ENCODE measurements around the gene VAPA. TPM values are rescaled to one million over a fixed set of nuclear protein-coding genes. Genes with fewer than 3 reads are reported as not detected.

The VAPA gene
- total and polyA plus RNA-seq, 7 donors = 181 to 336 (median 263) TPM

DNA sequence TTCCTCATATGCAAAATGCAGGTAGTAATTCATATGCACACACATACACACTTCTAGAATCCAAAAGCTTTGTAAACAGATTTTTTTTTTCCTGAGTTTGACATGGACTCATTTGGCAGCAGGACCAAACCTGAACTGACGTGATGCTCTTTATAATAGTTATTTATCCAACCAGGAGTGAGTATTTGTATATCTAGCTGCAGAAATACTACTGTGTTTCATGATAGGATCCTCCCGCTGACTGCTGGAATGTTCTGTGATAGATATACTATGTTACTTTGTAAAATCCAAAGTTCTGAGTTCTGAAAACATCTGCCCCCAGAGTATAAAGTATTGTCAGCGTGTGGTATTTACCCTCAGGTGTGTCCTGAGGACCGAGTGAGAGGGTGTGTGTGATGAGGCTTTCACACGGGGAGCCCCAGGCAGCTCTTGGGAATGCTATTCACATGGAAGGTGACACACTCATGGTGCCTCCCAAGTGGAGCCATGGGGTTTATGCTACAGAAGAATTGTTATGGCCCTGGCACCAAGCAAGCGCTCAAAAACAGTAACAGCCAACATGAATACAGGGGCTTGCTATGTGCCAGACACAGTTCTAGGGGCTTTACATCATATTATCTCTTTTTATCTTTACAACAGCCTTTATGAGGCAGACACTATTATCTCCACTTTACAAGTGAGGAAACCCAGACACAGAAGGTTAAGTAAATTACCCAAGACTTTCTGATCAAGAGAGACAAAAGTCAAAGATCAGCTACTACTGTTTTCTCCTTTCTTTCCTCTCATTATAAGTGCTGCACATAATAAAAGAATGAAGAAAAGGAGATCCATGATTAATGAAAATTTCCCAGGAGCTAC, 44.7 kb upstream of the VAPA start:
- WGBS, 2 donors = 23 to 53% methylated on average over 6 of the region's 6 CpGs
- H3K4me1 ChIP-seq = peaks cover 0 to 20% (median 9%) of the 10 kb centered on the region in 4 donors
- TF ChIP-seq, protein P1, sequence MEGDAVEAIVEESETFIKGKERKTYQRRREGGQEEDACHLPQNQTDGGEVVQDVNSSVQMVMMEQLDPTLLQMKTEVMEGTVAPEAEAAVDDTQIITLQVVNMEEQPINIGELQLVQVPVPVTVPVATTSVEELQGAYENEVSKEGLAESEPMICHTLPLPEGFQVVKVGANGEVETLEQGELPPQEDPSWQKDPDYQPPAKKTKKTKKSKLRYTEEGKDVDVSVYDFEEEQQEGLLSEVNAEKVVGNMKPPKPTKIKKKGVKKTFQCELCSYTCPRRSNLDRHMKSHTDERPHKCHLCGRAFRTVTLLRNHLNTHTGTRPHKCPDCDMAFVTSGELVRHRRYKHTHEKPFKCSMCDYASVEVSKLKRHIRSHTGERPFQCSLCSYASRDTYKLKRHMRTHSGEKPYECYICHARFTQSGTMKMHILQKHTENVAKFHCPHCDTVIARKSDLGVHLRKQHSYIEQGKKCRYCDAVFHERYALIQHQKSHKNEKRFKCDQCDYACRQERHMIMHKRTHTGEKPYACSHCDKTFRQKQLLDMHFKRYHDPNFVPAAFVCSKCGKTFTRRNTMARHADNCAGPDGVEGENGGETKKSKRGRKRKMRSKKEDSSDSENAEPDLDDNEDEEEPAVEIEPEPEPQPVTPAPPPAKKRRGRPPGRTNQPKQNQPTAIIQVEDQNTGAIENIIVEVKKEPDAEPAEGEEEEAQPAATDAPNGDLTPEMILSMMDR (IDR thresholded peaks at IDR 0.05) = no peak
- TF ChIP-seq EP300 (IDR thresholded peaks at IDR 0.05) (no peak), POLR2AphosphoS5 (IDR thresholded peaks at IDR 0.05) (no peak), POLR2A (IDR thresholded peaks at IDR 0.05) (no peak)
- no peak for DNase-seq
- intact Hi-C loops (cut with DNase I) = no loop called here
- H3K27me3 ChIP-seq = no peaks in the 10 kb centered on the region
- H3K4me3 ChIP-seq = no peak overlapping the region
- no peaks in the 10 kb centered on the region for H3K36me3 ChIP-seq
- H3K27ac ChIP-seq = peak overlapping the region in 2 of 4 donors; percentile 5 to 39
- H3K9me3 ChIP-seq = peaks cover 0 to 3% (median 0%) of the 10 kb centered on the region in 4 donors

DNA sequence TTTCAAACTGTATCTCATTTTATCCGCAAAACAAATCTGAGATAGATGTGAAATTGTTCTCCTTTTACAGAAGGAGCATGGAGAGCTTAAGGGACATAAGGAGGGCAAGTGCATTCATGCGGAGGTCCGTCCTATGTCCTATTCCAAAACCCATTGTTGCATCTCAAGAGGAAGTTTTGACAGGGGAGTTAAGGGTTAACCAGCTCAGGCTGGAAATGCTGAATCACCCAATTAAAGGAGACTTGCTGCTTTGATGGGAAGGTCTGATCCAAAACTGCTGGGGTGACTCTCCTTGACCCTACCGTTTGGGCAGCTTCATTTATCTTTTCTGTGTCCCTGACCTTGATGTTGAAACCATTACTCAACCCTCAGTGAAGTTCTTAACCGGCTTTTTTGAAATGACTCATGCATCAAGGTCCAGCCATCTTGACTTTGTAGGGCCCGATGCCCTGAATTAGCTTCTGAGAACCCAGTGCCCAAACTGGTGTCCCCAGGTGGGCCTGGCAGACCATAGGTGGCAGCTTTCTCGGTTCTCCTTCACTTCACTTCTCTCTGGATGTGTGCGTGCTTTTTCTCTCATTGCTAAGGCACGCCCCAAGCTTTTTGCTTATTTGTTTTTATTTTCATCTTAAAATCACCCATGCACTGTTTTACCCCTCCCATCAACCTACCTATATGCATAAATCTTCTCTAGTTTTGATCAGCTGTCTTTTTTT, 43.9 kb upstream of the VAPA start:
- intact Hi-C loops (cut with DNase I) = no loop called here

DNA sequence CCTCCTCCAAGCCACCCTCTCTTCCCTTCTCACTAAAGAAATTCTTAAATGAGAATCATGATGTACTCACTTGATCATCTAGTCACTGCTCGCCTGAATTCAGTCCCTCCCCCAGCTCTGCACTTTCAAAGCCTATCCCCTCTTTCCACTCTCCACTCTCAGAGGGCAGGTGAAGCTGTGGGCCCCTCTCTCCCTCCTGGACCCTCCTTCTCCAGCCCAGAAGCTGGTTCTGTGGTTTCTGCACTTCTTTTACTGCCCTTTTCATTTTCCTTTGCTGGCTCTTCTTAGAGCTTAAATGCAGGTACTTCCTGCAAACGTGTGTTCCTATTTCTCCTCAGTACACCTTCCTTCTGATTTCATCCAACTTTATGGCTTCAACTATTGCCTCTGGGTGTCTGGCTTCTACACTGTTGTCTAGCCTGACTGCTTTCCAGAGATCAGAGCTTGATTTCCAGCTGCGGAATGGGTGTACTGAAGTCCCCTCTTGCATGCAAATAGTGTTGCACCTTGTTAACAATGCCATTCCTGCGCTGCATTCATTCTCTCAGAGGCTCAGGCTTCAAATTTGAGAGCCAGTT, 43.3 kb upstream of the VAPA start:
- DNase-seq = no peak
- peaks cover 0 to 20% (median 9%) of the 10 kb centered on the region in 4 donors for H3K4me1 ChIP-seq
- intact Hi-C loops (cut with DNase I) = no loop called here
- H3K27ac ChIP-seq = peak overlapping the region in 1 of 4 donors; percentile 39
- peaks cover 0 to 3% (median 0%) of the 10 kb centered on the region in 4 donors for H3K9me3 ChIP-seq
- H3K27me3 ChIP-seq = no peaks in the 10 kb centered on the region
- WGBS, 2 donors = 31 to 57% methylated on average over 4 of the region's 4 CpGs
- no peak overlapping the region for H3K4me3 ChIP-seq
- no peak for TF ChIP-seq EP300 (IDR thresholded peaks at IDR 0.05)
- no peak for TF ChIP-seq POLR2A (IDR thresholded peaks at IDR 0.05)
- TF ChIP-seq, protein P1 (IDR thresholded peaks at IDR 0.05) = no peak
- TF ChIP-seq POLR2AphosphoS5 (IDR thresholded peaks at IDR 0.05) = no peak
- no peaks in the 10 kb centered on the region for H3K36me3 ChIP-seq

More for the DNA sequence above, 43.9 kb upstream of the VAPA start:
- Histone ChIP-seq H3K4me1 (peaks cover 0 to 20% (median 9%) of the 10 kb centered on the region in 4 donors), H3K27ac (peak overlapping the region in 2 of 4 donors; percentile 5 to 39), H3K36me3 (no peaks in the 10 kb centered on the region), H3K9me3 (peaks cover 0 to 3% (median 0%) of the 10 kb centered on the region in 4 donors), H3K4me3 (no peak overlapping the region), H3K27me3 (no peaks in the 10 kb centered on the region)
- TF ChIP-seq POLR2AphosphoS5 (IDR thresholded peaks at IDR 0.05) = peak in 3 of 4 donors; percentile 27 to 53 (median 50)
- TF ChIP-seq, protein P1 (IDR thresholded peaks at IDR 0.05) = no peak
- WGBS, 2 donors = 58 to 67% methylated on average over 9 of the region's 9 CpGs
- no peak for DNase-seq

DNA sequence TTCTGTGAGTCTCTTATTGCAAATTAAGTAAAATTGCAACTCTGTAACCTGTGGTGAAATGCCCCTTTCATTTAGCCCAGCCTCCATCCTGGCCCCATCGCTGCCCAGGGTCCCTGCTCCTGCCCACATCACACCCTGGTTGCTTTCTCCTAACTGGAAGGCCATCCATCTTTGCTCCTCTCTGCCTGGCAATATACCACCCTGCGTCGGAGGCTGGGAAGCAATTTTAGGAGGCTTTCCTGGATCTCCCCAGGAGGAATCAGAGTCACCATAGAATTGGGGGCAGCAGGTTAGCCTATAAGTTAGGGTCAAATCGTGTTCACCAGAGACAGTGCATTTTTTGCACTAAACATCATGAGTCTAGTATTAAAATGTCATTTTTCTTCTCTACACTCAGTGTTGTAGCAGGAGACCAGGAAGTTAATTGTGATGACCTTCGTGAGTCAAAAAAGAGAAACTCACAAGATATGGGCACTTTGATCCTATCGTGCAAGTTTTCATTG, 42.5 kb upstream of the VAPA start:
- 86 to 88% methylated on average over 6 of the region's 6 CpGs for WGBS, 2 donors
- intact Hi-C loops (cut with DNase I) = no loop called here
- no peak overlapping the region for H3K27ac ChIP-seq
- no peaks in the 10 kb centered on the region for H3K27me3 ChIP-seq
- no peaks in the 10 kb centered on the region for H3K36me3 ChIP-seq
- peaks cover 0 to 3% (median 0%) of the 10 kb centered on the region in 4 donors for H3K9me3 ChIP-seq
- no peak overlapping the region for H3K4me3 ChIP-seq
- DNase-seq = no peak
- peaks cover 0 to 20% (median 9%) of the 10 kb centered on the region in 4 donors for H3K4me1 ChIP-seq
- no peak for TF ChIP-seq POLR2A (IDR thresholded peaks at IDR 0.05)
- no peak for TF ChIP-seq POLR2AphosphoS5 (IDR thresholded peaks at IDR 0.05)
- TF ChIP-seq EP300 (IDR thresholded peaks at IDR 0.05) = no peak
- TF ChIP-seq, protein P1 (IDR thresholded peaks at IDR 0.05) = no peak

Data from sigmoid colon (tissue), 7 donors.